Measurements from ENCODE around the gene IFTAP. TPM values are rescaled to one million over a fixed set of nuclear protein-coding genes. Genes with fewer than 3 reads are reported as not detected.

IFTAP gene
- total RNA-seq, 2 donors from 2014 or later: 18.3 to 41.0 TPM

- Histone ChIP-seq H3K4me3 (no peak overlapping the region), H3K27me3 (replicated peaks; ENCODE audit: insufficient read depth) (no peaks in the 10 kb centered on the region), H3K27ac (no peak overlapping the region), H3K4me1 (ENCODE audit: control insufficient read depth in 1 of 2, low read depth in 2 of 2) (peaks cover 3 to 22% of the 10 kb centered on the region in 2 donors), H3K36me3 (no peaks in the 10 kb centered on the region), H3K9me3 (no peaks in the 10 kb centered on the region)
- ATAC-seq (ENCODE audit: insufficient number of reproducible peaks, low FRiP score, low read depth) (no peak), DNase-seq (ENCODE audit: low spot score) (no peak)
- no peak for TF ChIP-seq CTCF (IDR thresholded peaks at IDR 0.05)
Observed at GRCh38 chr11:36574486-36574885, 19.8 kb upstream of the IFTAP start.

- TF ChIP-seq CTCF (IDR thresholded peaks at IDR 0.05): no peak
- peak overlapping the region; percentile 38 to 55 for H3K27ac ChIP-seq
Observed at GRCh38 chr11:36577373-36577772, 16.9 kb upstream of the IFTAP start.

GRCh38 chr11:36577859-36578258 lies 16.4 kb upstream of the IFTAP start:
- no peak for TF ChIP-seq CTCF (IDR thresholded peaks at IDR 0.05)
- ATAC-seq (ENCODE audit: insufficient number of reproducible peaks, low FRiP score, low read depth) (no peak), DNase-seq (ENCODE audit: low spot score) (no peak)
- Histone ChIP-seq H3K9me3 (no peaks in the 10 kb centered on the region), H3K4me3 (no peak overlapping the region), H3K4me1 (ENCODE audit: control insufficient read depth in 1 of 2, low read depth in 2 of 2) (peaks cover 3 to 22% of the 10 kb centered on the region in 2 donors), H3K27me3 (replicated peaks; ENCODE audit: insufficient read depth) (no peaks in the 10 kb centered on the region), H3K36me3 (no peaks in the 10 kb centered on the region), H3K27ac (peak overlapping the region; percentile 38 to 55)

More at GRCh38 chr11:36577373-36577772, 16.9 kb upstream of the IFTAP start:
- H3K4me3 ChIP-seq: no peak overlapping the region
- H3K9me3 ChIP-seq: no peaks in the 10 kb centered on the region
- no peaks in the 10 kb centered on the region for H3K27me3 ChIP-seq (replicated peaks; ENCODE audit: insufficient read depth)
- H3K36me3 ChIP-seq: no peaks in the 10 kb centered on the region
- ATAC-seq (ENCODE audit: insufficient number of reproducible peaks, low FRiP score, low read depth): no peak
- DNase-seq (ENCODE audit: low spot score): no peak
- peaks cover 3 to 22% of the 10 kb centered on the region in 2 donors for H3K4me1 ChIP-seq (ENCODE audit: control insufficient read depth in 1 of 2, low read depth in 2 of 2)

GRCh38 chr11:36578458-36578857 lies 15.8 kb upstream of the IFTAP start:
- no peak for TF ChIP-seq CTCF (IDR thresholded peaks at IDR 0.05)
- no peak overlapping the region for H3K27ac ChIP-seq
- ATAC-seq (ENCODE audit: insufficient number of reproducible peaks, low FRiP score, low read depth) (no peak), DNase-seq (ENCODE audit: low spot score) (no peak)
- peaks cover 3 to 22% of the 10 kb centered on the region in 2 donors for H3K4me1 ChIP-seq (ENCODE audit: control insufficient read depth in 1 of 2, low read depth in 2 of 2)
- H3K36me3 ChIP-seq: no peaks in the 10 kb centered on the region
- H3K9me3 ChIP-seq: no peaks in the 10 kb centered on the region
- no peak overlapping the region for H3K4me3 ChIP-seq
- H3K27me3 ChIP-seq (replicated peaks; ENCODE audit: insufficient read depth): no peaks in the 10 kb centered on the region

GRCh38 chr11:36581536-36581935 lies 12.8 kb upstream of the IFTAP start:
- Histone ChIP-seq H3K27ac (no peak overlapping the region), H3K9me3 (no peaks in the 10 kb centered on the region), H3K4me3 (no peak overlapping the region), H3K4me1 (ENCODE audit: control insufficient read depth in 1 of 2, low read depth in 2 of 2) (peaks cover 3 to 22% of the 10 kb centered on the region in 2 donors), H3K27me3 (replicated peaks; ENCODE audit: insufficient read depth) (no peaks in the 10 kb centered on the region), H3K36me3 (no peaks in the 10 kb centered on the region)
- no peak for TF ChIP-seq CTCF (IDR thresholded peaks at IDR 0.05)
- ATAC-seq (ENCODE audit: insufficient number of reproducible peaks, low FRiP score, low read depth) (no peak), DNase-seq (ENCODE audit: low spot score) (no peak)

Data from thoracic aorta (tissue), 2 donors.